Skeletal muscle tissue (tissue), 4 donors: ENCODE results near the gene CDK18. TPM values are rescaled to one million over a fixed set of nuclear protein-coding genes. Genes with fewer than 3 reads are reported as not detected.
A peak's percentile ranks its signal among the peaks of the same experiment; 100 is the strongest.

Source experiments
- H3K27ac ChIP-seq: one replicate; pipeline ENCODE4 v1.7.0; 2013; ENCODE audit warnings: mild to moderate bottlenecking, low read depth, low read length, inconsistent platforms
- H3K27me3 ChIP-seq, 3 donors: one replicate each; pipeline ENCODE4 v1.7.0; 2013; ENCODE audit warnings: low read length in 3 of 3; ENCODE audit not compliant: control insufficient read depth in 3 of 3, insufficient read depth in 3 of 3
- H3K36me3 ChIP-seq, 3 donors: one replicate each; pipeline ENCODE4 v1.7.0; 2013; ENCODE audit warnings: low read length in 3 of 3; ENCODE audit not compliant: control insufficient read depth in 3 of 3, insufficient read depth in 3 of 3
- H3K4me1 ChIP-seq, 3 donors: one replicate each; pipeline ENCODE4 v1.7.0; 2013; ENCODE audit warnings: low read length in 3 of 3, mild to moderate bottlenecking in 3 of 3; ENCODE audit not compliant: control insufficient read depth in 3 of 3, insufficient read depth in 3 of 3
- H3K4me3 ChIP-seq, 3 donors: one replicate each; pipeline ENCODE4 v1.7.0; 2013; ENCODE audit warnings: low read length in 3 of 3
- H3K9ac ChIP-seq, 3 donors: one replicate each; pipeline ENCODE4 v1.7.0; 2013; ENCODE audit warnings: low read length in 3 of 3, mild to moderate bottlenecking in 3 of 3, moderate library complexity in 2 of 3, low read depth in 1 of 3
- H3K9me3 ChIP-seq, 3 donors: one replicate each; pipeline ENCODE4 v1.7.0; 2013; ENCODE audit warnings: low read length in 3 of 3; ENCODE audit not compliant: control insufficient read depth in 3 of 3
- total RNA-seq: library from RNA; depleted of rRNA; stranded (reverse); fragments of >200 nt; gene quantifications from one replicate; pipeline ENCODE4 v1.2.3, GENCODE V29; 2014
- donor health status: Osteomylitis.

The CDK18 gene
- total RNA-seq = 3.7 TPM

GRCh38 chr1:205504311-205505075 is at the start of gene CDK18:
Gene CDK18 (plus strand): TSS chr1:205504669. CDS start chr1:205523168, 18,499 bp downstream.
- H3K4me3 ChIP-seq = peak within 1 kb of the TSS; percentile 68 to 74 (median 70)
- H3K27ac ChIP-seq = no peak within 1 kb of the TSS
- peaks cover 0 to 10% (median 9%) of the 10 kb centered on the region in 3 donors for H3K27me3 ChIP-seq
- peak within 1 kb of the TSS; percentile 56 to 77 (median 61) for H3K9ac ChIP-seq
- peaks cover 13 to 23% (median 19%) of the 10 kb centered on the region in 3 donors for H3K4me1 ChIP-seq
- H3K9me3 ChIP-seq = no peaks in the 10 kb centered on the region
- H3K36me3 ChIP-seq = no peaks in the 10 kb centered on the region

GRCh38 chr1:205454903-205455335 is 49.5 kb upstream of the CDK18 start:
- Histone ChIP-seq H3K27me3 (peaks cover 76 to 90% (median 79%) of the 10 kb centered on the region in 3 donors), H3K27ac (no peak overlapping the region), H3K9ac (no peak overlapping the region), H3K9me3 (no peaks in the 10 kb centered on the region), H3K4me1 (peaks cover 7 to 12% (median 9%) of the 10 kb centered on the region in 3 donors), H3K4me3 (no peak overlapping the region), H3K36me3 (no peaks in the 10 kb centered on the region)

- Histone ChIP-seq H3K4me1 (peaks cover 7 to 12% (median 9%) of the 10 kb centered on the region in 3 donors), H3K4me3 (peak within 1 kb of the TSS in 1 of 3 donors; percentile 22), H3K36me3 (no peaks in the 10 kb centered on the region), H3K27me3 (peaks cover 75 to 88% (median 76%) of the 10 kb centered on the region in 3 donors), H3K9me3 (no peaks in the 10 kb centered on the region), H3K9ac (no peak within 1 kb of the TSS), H3K27ac (no peak within 1 kb of the TSS)
Observed at GRCh38 chr1:205455581-205456382, 48.7 kb upstream of the CDK18 start, which contains the start of gene BLACAT1. Gene BLACAT1 (minus strand): TSS chr1:205456045.

DNA sequence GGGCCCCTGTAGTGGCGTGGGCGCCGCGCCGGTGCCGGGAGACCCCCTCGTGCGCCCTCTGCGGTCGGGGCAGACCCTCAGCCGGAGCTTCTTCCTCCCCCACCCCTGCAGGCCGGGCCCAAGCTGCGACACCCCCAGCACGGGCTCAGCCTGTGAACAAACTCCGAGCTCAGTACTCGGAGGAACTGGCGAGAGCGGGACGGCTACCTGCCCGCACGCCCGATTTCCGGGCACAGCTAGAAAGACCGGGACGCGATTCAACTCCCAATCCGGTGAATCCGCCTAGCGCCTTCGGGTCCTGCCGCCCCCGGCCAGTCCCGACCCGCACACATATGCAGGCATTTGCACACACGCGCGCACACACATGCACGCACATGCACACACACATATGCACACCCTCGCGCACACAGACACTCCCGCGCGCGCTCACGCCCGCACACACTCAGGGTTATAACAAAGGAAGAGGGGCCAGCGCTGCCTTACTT is 48.0 kb upstream of the CDK18 start:
- Histone ChIP-seq H3K27me3 (peaks cover 76 to 88% (median 77%) of the 10 kb centered on the region in 3 donors), H3K4me3 (peak overlapping the region in 1 of 3 donors; percentile 22), H3K4me1 (peaks cover 7 to 12% (median 9%) of the 10 kb centered on the region in 3 donors), H3K9ac (no peak overlapping the region), H3K27ac (no peak overlapping the region), H3K36me3 (no peaks in the 10 kb centered on the region), H3K9me3 (no peaks in the 10 kb centered on the region)

DNA sequence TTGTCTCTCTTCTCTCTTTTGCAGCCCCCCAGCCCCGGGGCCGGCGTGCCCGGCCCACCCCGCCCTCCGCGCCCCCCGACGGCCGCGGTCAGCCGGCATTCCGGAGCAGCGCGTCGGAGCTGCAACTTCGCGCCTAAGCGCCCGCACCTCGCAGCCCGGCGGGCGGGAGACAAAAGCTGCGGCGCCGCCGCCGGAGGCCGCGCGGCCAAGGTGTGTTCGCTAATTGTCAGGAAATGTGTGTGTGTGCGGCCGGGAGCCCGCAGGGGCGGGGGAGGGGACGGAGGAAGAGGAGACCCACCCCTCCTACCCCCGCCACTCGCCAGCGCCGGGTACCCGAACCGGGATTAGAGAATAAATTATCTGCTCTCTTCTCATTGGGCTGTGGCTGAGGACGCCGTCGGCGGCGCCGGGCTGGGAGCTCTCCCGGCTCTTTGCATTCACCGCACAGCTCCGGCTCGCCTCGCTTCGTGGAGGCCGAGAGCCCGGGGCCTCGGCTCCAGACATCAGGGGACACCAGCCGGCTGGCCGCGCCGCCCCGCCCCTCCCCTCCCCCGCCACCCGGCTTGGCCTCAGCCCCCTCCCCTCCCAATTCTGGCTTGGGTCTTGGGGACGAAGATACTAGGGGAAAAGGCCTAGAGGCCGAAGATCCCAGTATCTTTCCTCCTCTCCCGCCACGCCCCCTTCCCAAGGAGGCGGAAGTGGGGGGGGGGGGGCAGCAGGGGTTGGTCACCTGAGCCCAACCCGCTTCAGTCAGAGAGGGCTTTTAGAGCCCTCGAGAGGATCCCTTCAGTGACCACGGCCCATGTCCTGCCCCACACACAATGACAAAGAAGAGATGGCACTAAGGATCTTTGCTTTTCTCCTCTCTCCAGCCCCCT is 47.4 kb upstream of the CDK18 start:
- no peaks in the 10 kb centered on the region for H3K9me3 ChIP-seq
- no peaks in the 10 kb centered on the region for H3K36me3 ChIP-seq
- H3K27ac ChIP-seq = no peak overlapping the region
- no peak overlapping the region for H3K4me3 ChIP-seq
- no peak overlapping the region for H3K9ac ChIP-seq
- H3K27me3 ChIP-seq = peaks cover 76 to 85% (median 77%) of the 10 kb centered on the region in 3 donors
- H3K4me1 ChIP-seq = peaks cover 7 to 12% (median 9%) of the 10 kb centered on the region in 3 donors

GRCh38 chr1:205458777-205459566 is 45.5 kb upstream of the CDK18 start:
- H3K4me1 ChIP-seq = peaks cover 7 to 12% (median 9%) of the 10 kb centered on the region in 3 donors
- H3K36me3 ChIP-seq = no peaks in the 10 kb centered on the region
- H3K9ac ChIP-seq = no peak overlapping the region
- no peak overlapping the region for H3K4me3 ChIP-seq
- H3K9me3 ChIP-seq = no peaks in the 10 kb centered on the region
- no peak overlapping the region for H3K27ac ChIP-seq
- peaks cover 59 to 77% (median 63%) of the 10 kb centered on the region in 3 donors for H3K27me3 ChIP-seq

DNA sequence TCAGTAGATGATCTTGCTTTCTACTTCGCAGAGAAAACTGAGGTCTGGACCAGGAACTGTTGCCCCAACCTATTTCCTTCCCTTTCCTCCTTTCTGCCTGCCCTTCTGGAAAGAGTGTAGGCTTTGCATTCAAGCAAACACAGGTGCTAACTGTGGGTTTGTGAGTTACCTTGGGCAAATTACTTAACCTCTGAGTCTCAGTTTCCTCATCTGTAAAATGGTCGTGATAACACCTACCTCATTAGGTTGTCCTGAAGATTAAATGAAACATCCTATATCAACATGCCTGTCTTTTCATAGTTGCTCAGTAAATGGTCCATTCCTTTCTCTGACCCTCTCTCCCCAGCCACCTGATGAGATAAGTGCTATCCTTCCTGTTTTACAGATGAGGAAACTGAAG is 39.1 kb upstream of the CDK18 start:
- peaks cover 19 to 43% (median 30%) of the 10 kb centered on the region in 3 donors for H3K27me3 ChIP-seq
- no peaks in the 10 kb centered on the region for H3K36me3 ChIP-seq
- H3K4me1 ChIP-seq = peaks cover 0 to 2% (median 0%) of the 10 kb centered on the region in 3 donors
- H3K27ac ChIP-seq = no peak overlapping the region
- H3K9me3 ChIP-seq = no peaks in the 10 kb centered on the region
- H3K4me3 ChIP-seq = no peak overlapping the region
- H3K9ac ChIP-seq = no peak overlapping the region

GRCh38 chr1:205466595-205467220 is 37.8 kb upstream of the CDK18 start:
- H3K9ac ChIP-seq = peak overlapping the region in 1 of 3 donors; percentile 33
- H3K27me3 ChIP-seq = peaks cover 9 to 37% (median 22%) of the 10 kb centered on the region in 3 donors

More at GRCh38 chr1:205466595-205467220, 37.8 kb upstream of the CDK18 start:
- Histone ChIP-seq H3K4me1 (peaks cover 0 to 2% (median 0%) of the 10 kb centered on the region in 3 donors), H3K27ac (no peak overlapping the region), H3K4me3 (no peak overlapping the region), H3K9me3 (no peaks in the 10 kb centered on the region), H3K36me3 (no peaks in the 10 kb centered on the region)
